ENCODE data around the gene NFILZ.
A peak's percentile ranks its signal among the peaks of the same experiment; 100 is the strongest.

NFILZ gene

GRCh38 chr19:8612807-8613171 is 17.6 kb upstream of the NFILZ start (continued):
- TF ChIP-seq ZNF513 (tag by site-specific recombination; IDR thresholded peaks at IDR 0.05) (no peak), ZNF654 (tag by site-specific recombination; IDR thresholded peaks at IDR 0.05; ENCODE audit: low read depth) (no peak), TCF7L2 (IDR thresholded peaks at IDR 0.05; ENCODE audit: borderline replicate concordance, low read depth, low read length) (no peak), ZNF792 (tag by site-specific recombination; IDR thresholded peaks at IDR 0.05) (no peak), ZNF146 (tag by site-specific recombination; IDR thresholded peaks at IDR 0.05) (no peak), ZFP37 (tag by site-specific recombination; IDR thresholded peaks at IDR 0.05) (no peak)

GRCh38 chr19:8614455-8614854 is 16.0 kb upstream of the NFILZ start:
- POLR2A ChIA-PET: no interaction called here

GRCh38 chr19:8615024-8615423 is 15.4 kb upstream of the NFILZ start:
- H3K36me3 ChIP-seq (ENCODE audit: control insufficient read depth in 2 of 2, insufficient read depth in 1 of 2, low read length in 2 of 2): no peaks in the 10 kb centered on the region
- no peaks in the 10 kb centered on the region for H3K9me3 ChIP-seq (ENCODE audit: control insufficient read depth, insufficient read depth, low read depth, low read length)
- no peak for TF ChIP-seq ZNF112 (tag by site-specific recombination; IDR thresholded peaks at IDR 0.05)
- no peak for TF ChIP-seq ZNF292 (tag by site-specific recombination; IDR thresholded peaks at IDR 0.05; ENCODE audit: borderline replicate concordance, low read depth)
- no peak for TF ChIP-seq GLIS2 (tag by site-specific recombination; IDR thresholded peaks at IDR 0.05)
- no peak for TF ChIP-seq YY1 (tag by site-specific recombination; IDR thresholded peaks at IDR 0.05)
- no peak for TF ChIP-seq ZNF837 (tag by site-specific recombination; IDR thresholded peaks at IDR 0.05)
- no peak for TF ChIP-seq SP3 (tag by site-specific recombination; IDR thresholded peaks at IDR 0.05)
- no peak for TF ChIP-seq ZNF548 (tag by site-specific recombination; IDR thresholded peaks at IDR 0.05)
- no peak for TF ChIP-seq ZBTB10 (tag by site-specific recombination; IDR thresholded peaks at IDR 0.05)
- no peak for TF ChIP-seq ZNF654 (tag by site-specific recombination; IDR thresholded peaks at IDR 0.05; ENCODE audit: low read depth)
- no peak for TF ChIP-seq REST (tag by site-specific recombination; IDR thresholded peaks at IDR 0.05)
- no peak for TF ChIP-seq ZNF248 (tag by site-specific recombination; IDR thresholded peaks at IDR 0.05)
- no peak for TF ChIP-seq ZNF37A (tag by site-specific recombination; IDR thresholded peaks at IDR 0.05)
- CTCF ChIA-PET: interaction anchor here (0.6 to 3.1 kb wide), 10 partner anchors 9 to 79 kb away, joined by 3 to 26 read pairs (median 5); partner anchors contain the start of gene NFILZ
- POLR2A ChIA-PET: interaction anchor here (0.6 to 0.9 kb wide), 2 partner anchors 10 to 101 kb away, joined by 4 read pairs; partner anchors contain the start of gene ZNF414
- no peaks in the 10 kb centered on the region for H3K4me1 ChIP-seq (ENCODE audit: control insufficient read depth, insufficient read depth, low read length)
- H3K27ac ChIP-seq (ENCODE audit: extremely low read depth, low read depth, low read length): no peak overlapping the region
- H3K4me3 ChIP-seq (ENCODE audit: low read depth, low read length): no peak overlapping the region

More at GRCh38 chr19:8614455-8614854, 16.0 kb upstream of the NFILZ start:
- H3K9me3 ChIP-seq (ENCODE audit: control insufficient read depth, insufficient read depth, low read depth, low read length): no peaks in the 10 kb centered on the region
- no peak overlapping the region for H3K27ac ChIP-seq (ENCODE audit: extremely low read depth, low read depth, low read length)
- CTCF ChIA-PET: interaction anchor here (0.6 to 3.3 kb wide), 7 partner anchors 16 to 1356 kb away, joined by 3 to 26 read pairs (median 5); partner anchors contain the start of gene NFILZ
- TF ChIP-seq ZNF341 (tag by site-specific recombination; IDR thresholded peaks at IDR 0.05; ENCODE audit: low read depth) (peak; percentile 42), PBX3 (CRISPR knock-in tag; IDR thresholded peaks at IDR 0.05) (no peak)
- no peaks in the 10 kb centered on the region for H3K4me1 ChIP-seq (ENCODE audit: control insufficient read depth, insufficient read depth, low read length)
- H3K4me3 ChIP-seq (ENCODE audit: low read depth, low read length): no peak overlapping the region
- no peaks in the 10 kb centered on the region for H3K36me3 ChIP-seq (ENCODE audit: control insufficient read depth in 2 of 2, insufficient read depth in 1 of 2, low read length in 2 of 2)

All from HEK293 (cell line).